K562 (cell line): ENCODE data around the gene STK24. TPM values are rescaled to one million over a fixed set of nuclear protein-coding genes. Genes with fewer than 3 reads are reported as not detected.

Experiments used
- ATAC-seq: fragments of 200-7000 bp; cut with Tn5 transposase; 3 replicates; pipeline ENCODE4 v1.9.1; 2020; ENCODE audit warnings: moderate library complexity
- BruUV-seq: library from RNA; stranded (reverse); fragments of 400-500 nt; replicated peaks from 2 replicates; lab custom pipeline; 2021; lab: Mats Ljungman, UMichigan
- CTCF ChIA-PET: fragments of 300-600 bp; formaldehyde crosslinking; extraction: SDS; loops from one replicate; lab custom pipeline; 2021; ENCODE audit warnings: low intra/inter-chr PET ratio; lab: Yijun Ruan, JAX
- POLR2A ChIA-PET: fragments of 300-600, 350-650 bp; sonication (Branson Sonifier 250); formaldehyde crosslinking; extraction: SDS; loops from one replicate; lab custom pipeline; 2021; ENCODE audit warnings: antibody characterized with exemption, inconsistent platforms; lab: Yijun Ruan, JAX
- DNase-seq, 4 experiments: peaks; one replicate each; pipeline versions ENCODE4 v3.0.0 to v3.0.0-alpha.2; 2011 to 2018; ENCODE audit warnings: low spot score in 3 of 4, mixed read lengths in 3 of 4; ENCODE audit errors: extremely low read depth in 1 of 4
- FAIRE-seq: peaks from 2 replicates; lab custom pipeline; 2011; peaks lifted over from hg19 to GRCh38; lab: Jason Lieb, UNC
- H2AFZ ChIP-seq: 2 replicates; pipeline ENCODE4 v1.6.0; 2011; ENCODE audit warnings: low read depth, low read length, control low read depth, inconsistent platforms
- H3K27ac ChIP-seq: fragments of 200-600 bp; 3 replicates; pipeline ENCODE4 v1.8.0; 2011; ENCODE audit warnings: low read depth, mild to moderate bottlenecking, control low read depth, inconsistent platforms, low read length, moderate library complexity, mixed read lengths; ENCODE audit errors: extremely low read depth
- H3K27me3 ChIP-seq, 2 experiments: fragments of 300-600 bp in 1 of 2; 2 replicates in 1 of 2; 3 replicates in 1 of 2; pipeline versions ENCODE4 v1.6.0 to v1.8.0; 2011; ENCODE audit warnings: inconsistent platforms in 2 of 2, low read length in 2 of 2, mild to moderate bottlenecking in 1 of 2, mixed read lengths in 1 of 2, moderate library complexity in 1 of 2; ENCODE audit not compliant: control insufficient read depth in 2 of 2, insufficient read depth in 2 of 2
- H3K36me3 ChIP-seq: fragments of 300-600 bp; 3 replicates; pipeline ENCODE4 v1.8.0; 2011; ENCODE audit warnings: mild to moderate bottlenecking, low read length, inconsistent platforms; ENCODE audit not compliant: control insufficient read depth, insufficient read depth
- H3K4me1 ChIP-seq, 2 experiments: fragments of 200-600 bp in 1 of 2; replicated peaks in 1 of 2; 2 replicates in 1 of 2; 3 replicates in 1 of 2; pipeline versions ENCODE4 v1.5.1 to v1.8.0; 2011; ENCODE audit warnings: inconsistent platforms in 2 of 2, low read length in 2 of 2, mild to moderate bottlenecking in 1 of 2, mixed read lengths in 1 of 2, moderate library complexity in 1 of 2; ENCODE audit not compliant: control insufficient read depth in 2 of 2, insufficient read depth in 2 of 2
- H3K4me2 ChIP-seq: 2 replicates; pipeline ENCODE4 v1.6.1; 2011; ENCODE audit warnings: low read length, control low read depth, inconsistent platforms, mixed read lengths; ENCODE audit not compliant: insufficient read depth
- H3K4me3 ChIP-seq: fragments of 200-600 bp; sonication (generic), shearing (Covaris generic); 2 replicates; pipeline ENCODE4 v1.5.1; 2016; ENCODE audit warnings: control low read depth, inconsistent platforms
- H3K79me2 ChIP-seq: fragments of 200-600 bp; 3 replicates; pipeline ENCODE4 v1.8.0; 2011; ENCODE audit warnings: low read length, inconsistent platforms; ENCODE audit not compliant: control insufficient read depth, insufficient read depth
- H3K9ac ChIP-seq, 2 experiments: 2 replicates each; pipeline versions ENCODE4 v1.6.0 to v1.6.1; 2011; ENCODE audit warnings: low read depth in 2 of 2, low read length in 2 of 2, control low read depth in 1 of 2, inconsistent platforms in 1 of 2, mild to moderate bottlenecking in 1 of 2, mixed read lengths in 1 of 2; ENCODE audit not compliant: insufficient read depth in 1 of 2
- H3K9me1 ChIP-seq: one replicate; pipeline ENCODE4 v1.6.0; 2011; ENCODE audit warnings: inconsistent platforms, mild to moderate bottlenecking, low read length, moderate library complexity; ENCODE audit not compliant: control insufficient read depth, insufficient read depth
- H3K9me3 ChIP-seq: replicated peaks from 2 replicates; pipeline ENCODE4 v1.5.1; 2011; ENCODE audit warnings: low read depth, low read length, inconsistent platforms; ENCODE audit not compliant: control insufficient read depth, insufficient read depth
- H4K20me1 ChIP-seq: replicated peaks from 2 replicates; pipeline ENCODE4 v1.6.1; 2011; ENCODE audit warnings: low read length, inconsistent platforms, mixed read lengths; ENCODE audit not compliant: control insufficient read depth, insufficient read depth
- BCOR ChIP-seq: fragments of 450-650 bp; IDR thresholded peaks from 2 replicates; pipeline ENCODE4 v1.6.1; 2016
- JUN ChIP-seq, 2 experiments: sonication (generic) in 1 of 2; formaldehyde crosslinking in 1 of 2; IDR thresholded peaks; 2 replicates each; pipeline versions ENCODE4 v1.6.1 to v1.8.0; 2012 to 2022; ENCODE audit warnings: borderline replicate concordance in 2 of 2, mild to moderate bottlenecking in 2 of 2, improper control_type of control experiment in 1 of 2, low read depth in 1 of 2, low read length in 1 of 2, missing genetic modification reagents in 1 of 2
- KDM2B ChIP-seq: fragments of 250-450 bp; sonication (Bioruptor Pico); IDR thresholded peaks from 2 replicates; pipeline ENCODE4 v1.8.0; 2021; ENCODE audit warnings: mild to moderate bottlenecking, moderate library complexity
- MCM2 ChIP-seq: fragments of 450-650 bp; IDR thresholded peaks from 2 replicates; pipeline ENCODE4 v1.6.1; 2017; ENCODE audit warnings: low read depth, mild to moderate bottlenecking
- NFRKB ChIP-seq: fragments of 450-650 bp; IDR thresholded peaks from 2 replicates; pipeline ENCODE4 v1.6.1; 2016; ENCODE audit warnings: low read depth
- TEAD2 ChIP-seq: fragments of 450-650 bp; IDR thresholded peaks from 2 replicates; pipeline ENCODE4 v1.6.1; 2016; ENCODE audit warnings: missing genetic modification characterization, control low read depth, missing compliant biosample characterization
- U2AF1 ChIP-seq: fragments of 200-400 bp; formaldehyde crosslinking; optimal IDR thresholded peaks from 2 replicates; pipeline ENCODE3; 2017; ENCODE audit warnings: mild to moderate bottlenecking, low read depth, low read length, moderate library complexity
- ZNF134 ChIP-seq: fragments of 250-450 bp; sonication (Bioruptor Pico); conservative IDR thresholded peaks from 2 replicates; pipeline ENCODE4 v1.4.0; 2020
- WGBS: fragments of 100-300 bp; shearing (Covaris generic); methylation state at CpG from one replicate; pipeline ENCODE4 v1.1.6; 2016; ENCODE audit warnings: low coverage, mixed read lengths; ENCODE audit not compliant: insufficient coverage; ENCODE audit errors: missing lambda C conversion rate; 5-methylcytosine and 5-hydroxymethylcytosine counted together
- in situ Hi-C: fragments of 300-500 bp; cut with MboI; formaldehyde crosslinking; loops from 4 replicates; pipeline ENCODE4 v1.15.0; 2018; ENCODE audit warnings: inconsistent platforms, mixed read lengths
- intact Hi-C: fragments of 100-400 bp; cut with micrococcal nuclease; formaldehyde crosslinking; loops from 2 replicates; pipeline ENCODE4 v1.14.2; 2022
- polyA plus RNA-seq, 8 experiments: library from polyadenylated mRNA; depleted of rRNA in 4 of 8; stranded (reverse) in 5 of 8; unstranded in 3 of 8; fragments of >200 nt; fragmentation: Nextera tagmentation in 2 of 8; fragmentation: Illumina TruSeq in 1 of 8; extraction: Ambion mirVana in 2 of 8; extraction: Trizol in 1 of 8; gene quantifications; 2 replicates each; pipeline versions ENCODE4 v1.2.1 to v1.2.3, GENCODE V29; 2011 to 2014; ENCODE audit warnings: inconsistent platforms in 1 of 8, missing spikeins in 1 of 8
- total RNA-seq, 7 experiments: library from RNA; depleted of rRNA in 6 of 7; stranded (reverse); fragments of >200 nt in 6 of 7; fragmentation: Illumina TruSeq in 2 of 7; extraction: Trizol in 2 of 7; gene quantifications; 2 replicates each; pipeline versions ENCODE4 v1.2.1 to v1.2.3, GENCODE V29; 2011 to 2021; ENCODE audit warnings: low replicate concordance in 1 of 7
- TF ChIP-seq, protein P1 (sequence below): fragments of 450-650 bp; IDR thresholded peaks from 2 replicates; pipeline ENCODE4 v1.6.1; 2016; ENCODE audit warnings: low read depth

STK24 gene
- total and polyA plus RNA-seq, 9 of the 15 experiments (the other 6 are each of a cell fraction or from before 2014, with no cell fraction given): 3.8 to 78.4 (median 28.2) TPM

DNA sequence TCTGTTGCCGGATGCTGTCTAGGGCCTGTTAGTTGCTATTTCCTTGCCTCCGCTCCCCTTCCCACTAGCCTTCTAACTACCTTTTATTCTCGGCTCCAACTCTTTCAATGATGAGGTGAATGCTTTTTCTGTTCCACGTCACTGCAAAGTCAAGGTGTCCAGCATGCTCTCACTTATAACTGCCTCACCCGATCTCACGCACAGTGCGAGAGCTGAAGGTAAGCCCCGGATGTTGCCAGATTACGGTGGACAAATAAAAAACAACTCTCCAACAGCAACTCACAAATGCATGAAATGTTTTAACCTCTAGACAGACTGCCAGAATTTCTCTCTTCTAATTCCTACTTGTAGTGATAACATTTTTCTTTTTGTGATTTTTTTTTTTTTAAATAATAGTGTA lies 169.9 kb downstream of the STK24 start:
- H4K20me1 ChIP-seq: no peaks in the 10 kb centered on the region
- H3K4me2 ChIP-seq: no peak overlapping the region
- H3K27ac ChIP-seq: no peak overlapping the region
- DNase-seq: no peak
- ATAC-seq: no peak
- no peaks in the 10 kb centered on the region for H3K9me1 ChIP-seq
- no peaks in the 10 kb centered on the region for H3K36me3 ChIP-seq
- intact Hi-C loops: no loop called here
- no peaks in the 10 kb centered on the region for H3K9me3 ChIP-seq
- ChIA-PET POLR2A (no interaction called here), CTCF (no interaction called here)
- no peaks in the 10 kb centered on the region for H3K4me1 ChIP-seq
- WGBS: 17% methylated on average over 9 of the region's 9 CpGs
- in situ Hi-C loops: no loop called here
- no peak overlapping the region for H3K9ac ChIP-seq
- no peak overlapping the region for H3K4me3 ChIP-seq
- peaks cover 26 to 55% of the 10 kb centered on the region in 2 experiments for H3K27me3 ChIP-seq
- TF ChIP-seq KDM2B (CRISPR knock-in tag) (no peak), JUN (IDR thresholded peaks at IDR 0.05; ENCODE audit: borderline replicate concordance, low read depth, low read length) (no peak), JUN (CRISPR knock-in tag; IDR thresholded peaks at IDR 0.05; ENCODE audit: borderline replicate concordance) (no peak), MCM2 (no peak), ZNF134 (CRISPR knock-in tag) (no peak), U2AF1 (no peak), TEAD2 (tag) (no peak), BCOR (no peak), NFRKB (no peak)
- TF ChIP-seq, protein P1, sequence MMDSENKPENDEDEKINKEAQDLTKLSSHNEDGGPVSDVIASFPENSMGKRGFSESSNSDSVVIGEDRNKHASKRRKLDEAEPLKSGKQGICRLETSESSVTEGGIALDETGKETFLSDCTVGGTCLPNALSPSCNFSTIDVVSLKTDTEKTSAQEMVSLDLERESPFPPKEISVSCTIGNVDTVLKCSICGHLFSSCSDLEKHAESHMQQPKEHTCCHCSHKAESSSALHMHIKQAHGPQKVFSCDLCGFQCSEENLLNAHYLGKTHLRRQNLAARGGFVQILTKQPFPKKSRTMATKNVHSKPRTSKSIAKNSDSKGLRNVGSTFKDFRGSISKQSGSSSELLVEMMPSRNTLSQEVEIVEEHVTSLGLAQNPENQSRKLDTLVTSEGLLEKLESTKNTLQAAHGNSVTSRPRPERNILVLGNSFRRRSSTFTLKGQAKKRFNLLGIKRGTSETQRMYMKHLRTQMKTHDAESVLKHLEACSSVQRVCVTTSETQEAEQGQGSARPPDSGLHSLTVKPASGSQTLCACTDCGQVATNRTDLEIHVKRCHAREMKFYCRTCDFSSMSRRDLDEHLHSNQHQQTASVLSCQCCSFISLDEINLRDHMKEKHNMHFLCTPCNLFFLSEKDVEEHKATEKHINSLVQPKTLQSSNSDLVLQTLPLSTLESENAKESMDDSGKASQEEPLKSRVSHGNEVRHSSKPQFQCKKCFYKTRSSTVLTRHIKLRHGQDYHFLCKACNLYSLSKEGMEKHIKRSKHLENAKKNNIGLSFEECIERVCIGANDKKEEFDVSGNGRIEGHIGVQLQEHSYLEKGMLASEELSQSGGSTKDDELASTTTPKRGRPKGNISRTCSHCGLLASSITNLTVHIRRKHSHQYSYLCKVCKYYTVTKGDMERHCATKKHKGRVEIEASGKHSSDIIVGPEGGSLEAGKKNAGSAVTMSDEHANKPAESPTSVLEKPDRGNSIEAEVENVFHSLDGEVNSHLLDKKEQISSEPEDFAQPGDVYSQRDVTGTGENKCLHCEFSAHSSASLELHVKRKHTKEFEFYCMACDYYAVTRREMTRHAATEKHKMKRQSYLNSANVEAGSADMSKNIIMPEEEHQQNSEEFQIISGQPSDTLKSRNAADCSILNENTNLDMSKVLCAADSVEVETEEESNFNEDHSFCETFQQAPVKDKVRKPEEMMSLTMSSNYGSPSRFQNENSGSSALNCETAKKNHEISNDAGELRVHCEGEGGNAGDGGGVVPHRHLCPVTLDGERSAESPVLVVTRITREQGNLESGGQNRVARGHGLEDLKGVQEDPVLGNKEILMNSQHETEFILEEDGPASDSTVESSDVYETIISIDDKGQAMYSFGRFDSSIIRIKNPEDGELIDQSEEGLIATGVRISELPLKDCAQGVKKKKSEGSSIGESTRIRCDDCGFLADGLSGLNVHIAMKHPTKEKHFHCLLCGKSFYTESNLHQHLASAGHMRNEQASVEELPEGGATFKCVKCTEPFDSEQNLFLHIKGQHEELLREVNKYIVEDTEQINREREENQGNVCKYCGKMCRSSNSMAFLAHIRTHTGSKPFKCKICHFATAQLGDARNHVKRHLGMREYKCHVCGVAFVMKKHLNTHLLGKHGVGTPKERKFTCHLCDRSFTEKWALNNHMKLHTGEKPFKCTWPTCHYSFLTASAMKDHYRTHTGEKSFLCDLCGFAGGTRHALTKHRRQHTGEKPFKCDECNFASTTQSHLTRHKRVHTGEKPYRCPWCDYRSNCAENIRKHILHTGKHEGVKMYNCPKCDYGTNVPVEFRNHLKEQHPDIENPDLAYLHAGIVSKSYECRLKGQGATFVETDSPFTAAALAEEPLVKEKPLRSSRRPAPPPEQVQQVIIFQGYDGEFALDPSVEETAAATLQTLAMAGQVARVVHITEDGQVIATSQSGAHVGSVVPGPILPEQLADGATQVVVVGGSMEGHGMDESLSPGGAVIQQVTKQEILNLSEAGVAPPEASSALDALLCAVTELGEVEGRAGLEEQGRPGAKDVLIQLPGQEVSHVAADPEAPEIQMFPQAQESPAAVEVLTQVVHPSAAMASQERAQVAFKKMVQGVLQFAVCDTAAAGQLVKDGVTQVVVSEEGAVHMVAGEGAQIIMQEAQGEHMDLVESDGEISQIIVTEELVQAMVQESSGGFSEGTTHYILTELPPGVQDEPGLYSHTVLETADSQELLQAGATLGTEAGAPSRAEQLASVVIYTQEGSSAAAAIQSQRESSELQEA: no peak
- FAIRE-seq: no peak
- BruUV-seq: no TSS peak
- no peak overlapping the region for H2AFZ ChIP-seq
- no peaks in the 10 kb centered on the region for H3K79me2 ChIP-seq
